ENCODE data around the gene VAMP8. TPM values are rescaled to one million over a fixed set of nuclear protein-coding genes. Genes with fewer than 3 reads are reported as not detected.
A peak's percentile ranks its signal among the peaks of the same experiment; 100 is the strongest.

Gene VAMP8
- total RNA-seq, 1 donor from 2014 or later: 2.1 TPM

- H3K4me3 Mint-ChIP-seq (ENCODE audit: unreplicated experiment): peak overlapping the region; percentile 11
- peak overlapping the region; percentile 89 for H3K27ac Mint-ChIP-seq (ENCODE audit: unreplicated experiment)
- peaks cover 5% of the 10 kb centered on the region for H3K36me3 Mint-ChIP-seq (ENCODE audit: low read depth)
- DNase-seq (ENCODE audit: low spot score): no peak
- no peak for TF ChIP-seq CTCF (IDR thresholded peaks at IDR 0.05)
- H3K4me1 Mint-ChIP-seq (ENCODE audit: low read depth): peaks cover 75% of the 10 kb centered on the region
- H3K27me3 Mint-ChIP-seq (ENCODE audit: low read depth): no peaks in the 10 kb centered on the region
- H3K9me3 Mint-ChIP-seq (ENCODE audit: low read depth): no peaks in the 10 kb centered on the region
Observed at GRCh38 chr2:85606116-85606455, 28.7 kb downstream of the VAMP8 start.

GRCh38 chr2:85607268-85608215 is 30.2 kb downstream of the VAMP8 start:
- H3K36me3 Mint-ChIP-seq (ENCODE audit: low read depth): peaks cover 5% of the 10 kb centered on the region
- peaks cover 70% of the 10 kb centered on the region for H3K4me1 Mint-ChIP-seq (ENCODE audit: low read depth)
- peak overlapping the region; percentile 74 for H3K27ac Mint-ChIP-seq (ENCODE audit: unreplicated experiment)
- no peak overlapping the region for H3K4me3 Mint-ChIP-seq (ENCODE audit: unreplicated experiment)
- DNase-seq (ENCODE audit: low spot score): no peak
- no peaks in the 10 kb centered on the region for H3K27me3 Mint-ChIP-seq (ENCODE audit: low read depth)
- no peaks in the 10 kb centered on the region for H3K9me3 Mint-ChIP-seq (ENCODE audit: low read depth)
- no peak for TF ChIP-seq CTCF (IDR thresholded peaks at IDR 0.05)

- no peak for DNase-seq (ENCODE audit: low spot score)
- Mint-ChIP-seq H3K4me3 (ENCODE audit: unreplicated experiment) (peak overlapping the region; percentile 82), H3K27me3 (ENCODE audit: low read depth) (no peaks in the 10 kb centered on the region), H3K9me3 (ENCODE audit: low read depth) (no peaks in the 10 kb centered on the region), H3K36me3 (ENCODE audit: low read depth) (peaks cover 5% of the 10 kb centered on the region), H3K27ac (ENCODE audit: unreplicated experiment) (peak overlapping the region; percentile 76), H3K4me1 (ENCODE audit: low read depth) (peaks cover 42% of the 10 kb centered on the region)
- no peak for TF ChIP-seq CTCF (IDR thresholded peaks at IDR 0.05)
Observed at GRCh38 chr2:85611217-85611704, 33.9 kb downstream of the VAMP8 start.

- peaks cover 5% of the 10 kb centered on the region for H3K36me3 Mint-ChIP-seq (ENCODE audit: low read depth)
- H3K27me3 Mint-ChIP-seq (ENCODE audit: low read depth): no peaks in the 10 kb centered on the region
- H3K4me3 Mint-ChIP-seq (ENCODE audit: unreplicated experiment): peak within 1 kb of the TSS; percentile 82
- peak; percentile 97 for DNase-seq (ENCODE audit: low spot score)
- no peak for TF ChIP-seq CTCF (IDR thresholded peaks at IDR 0.05)
- peaks cover 35% of the 10 kb centered on the region for H3K4me1 Mint-ChIP-seq (ENCODE audit: low read depth)
- H3K9me3 Mint-ChIP-seq (ENCODE audit: low read depth): no peaks in the 10 kb centered on the region
- H3K27ac Mint-ChIP-seq (ENCODE audit: unreplicated experiment): peak within 1 kb of the TSS; percentile 92
Observed at GRCh38 chr2:85611705-85612587, 34.6 kb downstream of the VAMP8 start, which contains the start of gene C2orf68. Gene C2orf68 (minus strand): TSS chr2:85612066. CDS start chr2:85611984, 82 bp downstream.

Measured in chondrocyte (in vitro differentiated cells).